Measurements from ENCODE around the gene DBNDD1.

DNA sequence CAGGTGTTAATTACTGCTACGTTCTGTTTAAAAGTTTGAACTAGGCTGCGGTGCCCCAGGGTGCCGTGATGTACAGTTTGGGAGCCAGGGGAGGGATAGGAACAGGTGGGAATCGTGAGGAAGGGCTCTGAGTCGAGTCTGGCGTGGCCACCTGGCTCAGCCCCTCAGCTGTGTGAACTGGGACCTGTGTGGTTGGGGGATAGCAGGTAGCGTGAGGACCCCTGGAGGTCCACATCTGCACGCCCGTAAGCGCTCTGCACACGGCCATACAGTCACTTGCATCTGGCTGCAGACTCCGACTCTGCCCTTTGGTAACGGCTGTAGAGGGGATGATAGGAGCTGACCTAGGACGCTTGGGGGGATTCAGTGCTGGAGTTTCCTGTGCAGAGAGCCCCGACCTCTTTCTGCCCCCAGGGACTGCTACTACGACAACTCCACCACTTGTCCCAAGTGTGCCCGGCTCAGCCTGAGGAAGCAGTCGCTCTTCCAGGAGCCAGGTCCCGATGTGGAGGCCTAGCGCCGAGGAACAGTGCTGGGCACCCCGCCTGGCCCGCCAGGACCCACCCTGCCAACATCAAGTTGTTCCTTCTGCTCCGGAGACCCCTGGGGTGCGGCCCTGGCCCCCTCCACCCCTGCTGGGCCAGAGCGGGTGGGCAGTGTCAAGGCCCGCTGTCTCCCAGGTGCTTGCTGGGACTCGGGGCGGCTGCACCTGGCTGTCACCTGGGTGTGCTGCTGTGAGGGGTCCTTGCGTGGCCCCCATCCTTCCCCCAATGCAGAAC, 53.6 kb downstream of the DBNDD1 start:
- TF ChIP-seq POLR2A (IDR thresholded peaks at IDR 0.05; ENCODE audit: low read depth, low read length) (no peak), TAF1 (IDR thresholded peaks at IDR 0.05; ENCODE audit: low read depth, low read length) (no peak), POLR2AphosphoS5 (IDR thresholded peaks at IDR 0.05; ENCODE audit: low read depth, low read length) (no peak), PAX5 (IDR thresholded peaks at IDR 0.05; ENCODE audit: insufficient read depth, low read length, severe bottlenecking) (no peak), POU2F2 (IDR thresholded peaks at IDR 0.05; ENCODE audit: low read depth, low read length) (no peak)
